CD4-positive, CD25-positive, alpha-beta regulatory T cell (primary cell): ENCODE results near the gene MTIF2. TPM values are rescaled to one million over a fixed set of nuclear protein-coding genes. Genes with fewer than 3 reads are reported as not detected.

Experiments used
- polyA plus RNA-seq, 4 donors: library from polyadenylated mRNA; unstranded; fragments of 300-500 nt; fragmentation: Illumina TruSeq; gene quantifications; one replicate each; pipeline ENCODE4 v1.2.3, GENCODE V29; 2021
- total RNA-seq: library from RNA; stranded (reverse); gene quantifications from one replicate; pipeline ENCODE4 v1.2.3, GENCODE V29; 2022

MTIF2 gene
- total and polyA plus RNA-seq, 5 donors from 2014 or later = 13.8 to 21.3 (median 15.3) TPM

Other genes starting within 250 kb of the MTIF2 start
- gene RTN4, start 218.8 kb downstream of the MTIF2 start, total RNA-seq = 84.2 TPM
- 100 to 1,000 TPM in 3 of 4 donors, 10 to 100 TPM in 1; 98.0 to 151 (median 111) TPM for gene RTN4, start 218.8 kb downstream of the MTIF2 start, polyA plus RNA-seq
- gene CLHC1, start 36.9 kb downstream of the MTIF2 start, total RNA-seq = 10.6 TPM
- 1 to 10 TPM; 1.6 to 3.9 (median 1.9) TPM for gene CLHC1, start 36.9 kb downstream of the MTIF2 start, polyA plus RNA-seq
- gene RPS27A, start 36.5 kb downstream of the MTIF2 start, total RNA-seq = 1,249 TPM
- 1,000 to 10,000 TPM; 2,308 to 3,459 (median 2,918) TPM for gene RPS27A, start 36.5 kb downstream of the MTIF2 start, polyA plus RNA-seq
- 19.1 TPM for gene CCDC88A, start 150.6 kb upstream of the MTIF2 start, total RNA-seq
- gene CCDC88A, start 150.6 kb upstream of the MTIF2 start, polyA plus RNA-seq = 1 to 10 TPM; 1.4 to 2.6 (median 2.2) TPM